Measurements from ENCODE around the gene FXYD3.
"Not testable (repeated sequence)": the region's sequence is repeated elsewhere in the genome, so short reads cannot be mapped to it uniquely, and the experiment has no call there.

The FXYD3 gene

GRCh38 chr19:35087393-35087792, 28.2 kb upstream of the FXYD3 start:
- DNase-seq, result no peak

GRCh38 chr19:35088131-35088913, 27.3 kb upstream of the FXYD3 start:
- DNase-seq, result peak; percentile 92

DNA sequence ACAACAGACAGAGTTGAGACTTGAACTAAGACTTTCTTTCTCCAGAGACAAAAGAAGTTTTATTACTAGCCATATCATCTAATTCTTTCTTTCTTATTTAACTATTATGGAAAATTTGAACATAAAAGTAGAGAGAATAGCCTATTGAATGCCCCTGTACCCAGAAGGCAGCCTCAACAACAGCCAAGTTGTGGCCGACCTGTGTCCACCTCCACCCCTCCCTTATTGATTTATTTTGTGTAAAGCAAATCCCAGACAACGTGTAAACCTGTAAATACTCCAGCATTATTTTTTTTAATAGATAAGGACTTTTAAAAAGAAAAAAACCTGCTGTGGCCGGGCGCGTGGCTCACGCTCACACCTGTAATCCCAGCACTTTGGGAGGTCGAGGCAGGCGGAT, 26.1 kb upstream of the FXYD3 start:
- DNase-seq, result no peak

DNA sequence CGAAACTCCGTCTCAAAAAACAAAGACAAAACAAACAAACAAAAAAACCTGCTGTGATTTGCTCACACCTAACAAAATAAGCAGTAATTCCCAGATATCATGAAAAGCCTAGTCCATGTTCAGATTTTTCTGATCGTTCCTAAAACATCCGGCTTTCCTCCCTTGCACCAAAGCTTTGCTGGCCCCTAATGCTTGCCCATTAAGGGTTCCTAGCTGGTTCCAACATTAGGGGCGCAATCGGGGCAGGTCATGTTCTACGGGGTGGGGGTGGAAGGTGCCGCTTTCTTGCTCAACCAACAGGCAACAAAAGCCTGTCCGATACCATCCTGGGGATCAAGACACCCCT, 25.5 kb upstream of the FXYD3 start:
- no peak for DNase-seq

DNA sequence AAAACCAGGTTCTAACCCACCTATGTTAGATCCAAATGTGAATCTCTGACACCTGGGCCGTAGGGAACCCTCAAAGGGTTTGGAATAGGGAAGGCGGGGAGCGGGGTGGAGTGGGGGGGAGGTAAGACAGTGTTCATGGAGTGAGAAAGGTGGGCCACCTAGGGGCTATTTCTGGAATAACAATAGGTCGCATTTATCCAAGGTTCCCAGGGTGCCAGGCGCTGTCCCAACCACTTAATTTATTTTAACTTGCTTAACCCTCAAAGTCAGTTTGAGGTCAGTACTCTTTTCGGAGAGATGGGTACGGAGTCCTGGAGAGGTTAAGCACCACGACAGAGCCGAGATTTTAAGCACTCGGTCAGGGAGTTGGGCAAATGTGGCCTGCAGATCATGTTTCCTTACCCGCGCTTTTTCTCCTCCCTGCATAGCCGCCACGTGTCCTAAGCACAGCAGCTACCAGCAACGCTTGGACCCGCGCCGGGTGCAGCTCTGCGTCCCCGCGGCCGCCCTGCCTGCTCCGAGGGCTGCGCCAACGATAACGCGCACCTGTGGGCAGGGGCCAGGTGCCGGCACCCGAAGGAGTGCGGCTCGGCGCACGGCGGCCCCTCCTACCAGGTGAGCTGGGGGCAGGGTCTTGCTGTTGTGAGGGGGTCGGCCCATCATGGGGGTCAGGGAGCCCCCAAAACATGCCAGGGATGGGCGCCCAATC, 25.0 kb upstream of the FXYD3 start:
- peak; percentile 59 for DNase-seq

- DNase-seq, result no peak
These were observed 22.2 kb upstream of the FXYD3 start for GRCh38 chr19:35093430-35093829.

GRCh38 chr19:35093941-35094647, 21.5 kb upstream of the FXYD3 start:
- DNase-seq, result no peak

DNA sequence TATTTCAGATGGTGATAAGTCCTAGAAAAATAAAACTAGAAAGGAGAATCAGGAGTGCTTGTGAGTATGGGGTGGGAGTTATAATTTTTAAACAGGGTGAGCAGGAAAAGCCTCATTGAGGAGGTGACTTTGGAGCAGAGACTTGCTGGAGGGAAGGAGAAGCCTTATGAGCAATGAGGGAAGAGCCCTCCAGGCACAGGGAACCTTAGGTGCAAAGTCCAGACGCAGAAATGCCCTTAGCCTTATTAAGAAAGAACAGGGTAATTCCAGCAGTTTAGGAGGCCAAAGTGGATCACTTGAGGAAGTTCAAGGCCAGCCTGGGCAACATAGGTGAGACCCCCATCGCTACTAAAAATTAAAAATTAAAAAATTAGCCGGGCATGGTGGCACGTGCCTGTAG, 21.0 kb upstream of the FXYD3 start:
- DNase-seq, result no peak

GRCh38 chr19:35095667-35096368, 19.8 kb upstream of the FXYD3 start:
- no peak for DNase-seq

DNA sequence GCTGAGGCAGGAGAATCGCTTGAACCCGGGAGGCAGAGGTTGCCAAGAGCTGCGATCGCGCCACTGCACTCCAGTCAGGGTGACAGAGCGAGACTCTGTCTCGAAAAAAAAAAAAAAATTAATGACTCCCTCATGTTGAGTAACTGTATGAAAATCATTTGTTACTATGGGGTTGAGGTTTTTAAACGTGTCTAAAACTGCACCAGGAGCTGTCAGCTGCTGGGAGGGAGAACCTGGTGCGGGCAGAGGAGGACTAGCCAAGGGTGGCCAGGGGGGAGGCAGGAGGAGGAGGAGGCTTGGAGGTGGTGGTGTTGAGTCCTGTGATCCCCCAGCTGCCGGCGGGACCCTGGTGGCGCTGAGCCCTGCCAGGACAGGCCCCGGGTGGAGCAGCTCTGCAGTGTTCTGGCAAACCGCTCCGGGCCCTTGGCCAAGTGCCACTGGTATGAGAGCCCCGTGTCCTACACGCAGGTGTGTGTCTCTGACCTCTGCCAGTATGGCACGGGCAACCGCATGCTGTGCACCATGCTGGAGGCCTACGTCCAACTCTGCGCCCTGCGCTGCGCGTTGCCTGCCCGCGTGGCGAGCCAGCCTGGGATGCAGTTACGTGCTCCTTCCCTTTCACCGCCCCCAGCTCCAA, 17.1 kb upstream of the FXYD3 start:
- DNase-seq, result no peak

DNA sequence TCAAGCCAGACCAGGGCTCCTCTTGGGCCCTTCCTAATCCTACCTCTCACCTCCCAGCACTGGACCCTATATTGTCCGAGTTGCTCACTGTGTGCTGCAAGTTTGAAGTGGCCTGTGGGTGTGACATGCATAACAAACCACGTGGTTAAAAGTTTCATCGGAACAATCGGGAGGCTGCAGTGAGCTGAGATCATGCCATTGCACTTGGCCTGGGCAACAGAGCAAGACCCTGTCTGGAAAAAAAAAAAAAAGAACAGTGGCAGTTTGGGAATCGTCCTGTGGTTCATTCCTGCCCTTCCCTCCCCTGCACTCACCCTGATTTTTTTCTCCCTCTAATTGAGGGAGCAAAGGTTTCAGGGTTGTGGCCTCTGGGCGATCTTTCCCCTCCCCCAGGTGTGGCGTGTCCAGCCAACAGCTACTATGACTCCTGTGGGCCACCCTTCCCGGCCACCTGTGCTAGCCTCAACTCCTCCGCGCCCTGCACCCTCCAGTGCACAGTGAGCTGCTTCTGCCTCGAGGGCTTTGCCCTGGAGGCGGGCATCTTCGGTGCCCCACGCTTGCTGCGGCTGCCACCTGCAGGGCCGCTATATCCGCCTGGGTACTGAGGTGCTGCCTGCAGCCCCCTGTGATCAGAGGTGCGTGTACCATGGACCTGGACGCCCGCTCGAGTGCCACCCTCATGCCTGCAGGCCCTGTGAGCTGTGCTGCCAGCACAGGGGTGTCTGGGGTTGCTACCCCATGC, 16.3 kb upstream of the FXYD3 start:
- DNase-seq, result no peak

DNA sequence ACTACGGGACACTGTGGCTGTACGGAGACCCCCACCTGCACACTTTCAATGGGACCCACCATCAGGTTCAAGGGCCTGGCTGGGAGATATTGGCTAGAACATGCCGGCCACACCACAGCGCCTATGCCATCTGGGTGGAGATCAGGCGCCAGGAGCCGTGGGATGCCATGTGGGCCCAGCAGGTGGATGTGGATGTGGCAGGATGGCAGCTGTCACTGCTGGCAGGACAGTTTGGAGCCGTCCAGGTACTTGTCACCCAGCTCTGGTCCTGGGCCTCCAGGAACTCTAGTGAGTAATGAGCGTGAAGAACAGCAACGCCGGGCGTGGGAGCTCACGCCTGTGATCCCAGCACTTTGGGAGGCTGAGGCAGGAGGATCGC, 15.7 kb upstream of the FXYD3 start:
- DNase-seq, result no peak

DNA sequence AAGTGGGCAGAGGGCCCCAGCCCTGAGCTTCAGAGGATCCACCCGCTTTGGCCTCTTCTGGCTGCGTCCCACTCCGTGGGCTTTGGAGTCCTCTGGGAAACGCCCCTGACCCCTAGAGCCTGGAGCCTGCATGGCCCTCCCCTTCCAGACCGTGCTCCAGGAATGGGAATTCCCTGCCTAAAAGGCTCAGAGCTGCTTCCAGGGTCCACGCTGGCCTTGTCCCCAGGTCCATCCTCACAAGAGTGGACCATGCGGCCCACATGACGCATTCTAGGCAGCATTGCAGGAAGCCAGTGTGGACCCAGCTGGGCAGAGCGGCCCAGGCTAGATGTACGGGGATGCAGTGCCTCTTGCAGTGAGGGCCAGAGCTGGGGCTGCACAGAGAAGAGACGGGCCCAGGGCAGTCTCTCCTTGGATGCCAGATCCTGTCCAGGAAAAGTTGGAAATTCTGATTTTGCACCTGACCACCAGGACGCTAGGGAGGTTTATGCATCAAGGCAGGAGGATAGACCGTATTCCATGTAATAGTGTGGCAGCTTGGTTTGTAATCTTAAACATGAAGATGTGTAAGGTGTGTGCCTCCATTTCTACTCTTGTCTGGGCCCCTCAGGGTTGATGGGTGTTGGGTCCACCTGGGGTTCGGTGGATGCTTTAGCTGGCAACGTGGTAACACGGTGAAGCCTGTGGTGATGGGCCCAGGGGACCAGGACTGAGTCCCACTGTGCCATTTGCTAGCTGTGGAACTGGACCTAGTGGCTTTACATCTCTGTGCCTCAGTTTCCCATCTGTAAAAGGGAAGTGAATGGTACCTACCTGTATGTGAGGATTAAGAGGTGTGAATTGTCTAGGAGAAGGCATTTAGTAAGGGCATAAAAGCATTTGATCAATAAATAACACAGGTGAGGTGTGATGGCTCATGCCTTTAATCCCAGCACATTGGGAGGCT, 14.8 kb upstream of the FXYD3 start:
- no peak for DNase-seq

DNA sequence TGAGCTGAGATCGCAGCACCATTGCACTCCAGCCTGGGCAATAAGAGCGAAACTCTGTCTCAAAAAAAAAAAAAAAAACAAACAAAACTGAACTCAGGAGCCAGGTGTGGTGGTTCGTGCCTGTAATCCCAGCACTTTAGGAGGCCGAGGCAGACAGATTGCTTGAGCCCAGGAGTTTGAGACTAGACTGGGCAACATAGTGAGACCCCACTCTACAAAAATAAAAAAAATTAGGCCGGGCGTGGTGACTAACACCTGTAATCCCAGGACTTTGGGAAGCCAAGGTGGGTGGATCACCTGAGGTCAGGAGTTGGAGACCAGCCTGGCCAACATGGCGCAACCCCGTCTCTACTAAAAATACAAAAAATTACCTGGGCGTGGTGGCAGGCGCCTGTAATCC, 13.7 kb upstream of the FXYD3 start:
- DNase-seq, result not testable (repeated sequence)

DNA sequence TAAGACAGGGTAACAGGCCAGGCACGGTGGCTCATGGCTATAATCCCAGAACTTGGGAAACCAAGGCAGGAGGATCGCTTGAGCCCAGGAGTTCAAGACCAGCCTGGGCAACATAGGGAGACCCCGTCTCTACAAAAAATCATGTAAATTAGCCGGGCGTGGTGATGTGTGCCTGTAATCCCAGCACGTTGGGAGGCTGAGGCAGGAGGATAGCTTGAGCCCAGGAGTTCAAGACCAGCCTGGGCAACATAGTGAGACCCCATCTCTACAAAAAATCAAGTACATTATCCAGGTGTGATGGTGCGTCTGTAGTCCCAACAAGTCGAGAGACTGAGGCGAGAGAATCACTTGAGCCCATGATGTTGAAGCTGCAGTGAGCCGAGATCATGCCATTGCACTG, 12.0 kb upstream of the FXYD3 start:
- DNase-seq, result not testable (repeated sequence)

GRCh38 chr19:35104361-35104760, 11.3 kb upstream of the FXYD3 start:
- no peak for DNase-seq

DNA sequence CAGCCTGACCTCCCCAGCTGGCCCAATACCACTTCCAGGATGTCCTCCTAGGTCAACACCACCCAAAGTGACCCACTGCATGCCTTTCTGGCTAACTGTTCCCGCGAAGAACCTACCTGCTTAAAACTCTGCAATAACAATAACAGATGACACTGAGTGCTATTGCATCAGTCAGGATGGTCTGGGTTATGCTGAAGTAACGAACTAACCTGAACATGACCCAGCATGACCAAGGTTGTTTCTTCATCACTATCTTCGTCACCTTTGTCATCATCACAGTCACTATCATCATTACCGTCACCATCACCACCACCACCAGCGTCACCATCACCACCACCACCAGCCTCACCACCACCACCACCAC, 10.6 kb upstream of the FXYD3 start:
- no peak for DNase-seq

- DNase-seq, result no peak
These were observed 10.0 kb upstream of the FXYD3 start for GRCh38 chr19:35105411-35106290.

DNA sequence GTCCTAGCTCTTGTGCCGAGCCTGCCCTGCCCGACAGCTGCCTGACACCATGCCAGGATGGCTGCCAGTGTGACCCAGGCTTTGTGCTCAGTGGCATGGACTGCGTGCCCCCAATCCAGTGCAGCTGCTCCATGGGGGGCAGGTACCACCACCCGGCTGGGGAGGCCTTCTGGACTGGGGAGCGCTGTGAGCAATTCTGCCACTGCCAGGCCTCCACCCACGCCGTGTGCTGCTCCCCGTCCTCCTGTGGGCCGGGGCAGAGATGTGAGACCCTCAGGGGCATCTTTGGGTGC, 9.4 kb upstream of the FXYD3 start:
- DNase-seq, result no peak

All from fibroblast of skin of abdomen (primary cell).